BJ (cell line): ENCODE results near the gene P2RY12. TPM values are rescaled to one million over a fixed set of nuclear protein-coding genes. Genes with fewer than 3 reads are reported as not detected.

Source experiments
- CTCF ChIA-PET: fragments of 350-600 bp; formaldehyde crosslinking; extraction: SDS; loops from one replicate; lab custom pipeline; 2021; ENCODE audit warnings: antibody characterized with exemption, inconsistent platforms; lab: Yijun Ruan, JAX
- POLR2A ChIA-PET: fragments of 300-600 bp; sonication (Branson Sonifier 250); formaldehyde crosslinking; extraction: SDS; loops from one replicate; lab custom pipeline; 2021; ENCODE audit warnings: antibody characterized with exemption; lab: Charles Lee
- DNase-seq: peaks from one replicate; pipeline ENCODE4 v3.0.0-alpha.2; 2011; ENCODE audit warnings: low read depth
- H3K27me3 ChIP-seq: 2 replicates; pipeline ENCODE4 v1.6.0; 2011; ENCODE audit warnings: low read length; ENCODE audit not compliant: control insufficient read depth, insufficient read depth
- H3K36me3 ChIP-seq: 2 replicates; pipeline ENCODE4 v1.5.1; 2011; ENCODE audit warnings: low read length; ENCODE audit not compliant: control insufficient read depth, insufficient read depth
- H3K4me3 ChIP-seq: 2 replicates; pipeline ENCODE4 v1.5.1; 2011; ENCODE audit warnings: low read depth, mild to moderate bottlenecking, control low read depth, low read length
- CTCF ChIP-seq: IDR thresholded peaks from 2 replicates; pipeline ENCODE4 v1.5.1; 2011; ENCODE audit warnings: low read depth, mild to moderate bottlenecking, control low read depth, inconsistent platforms, low read length, moderate library complexity; ENCODE audit not compliant: insufficient read depth
- polyA plus RNA-seq: library from polyadenylated mRNA; depleted of rRNA; stranded (reverse); fragments of >200 nt; gene quantifications from 2 replicates; pipeline ENCODE4 v1.2.3, GENCODE V29; 2011

Gene P2RY12
- polyA plus RNA-seq, 1 experiment, result not detected

GRCh38 chr3:151367448-151367847, 17.1 kb downstream of the P2RY12 start:
- H3K36me3 ChIP-seq, result no peaks in the 10 kb centered on the region
- DNase-seq, result no peak
- no peaks in the 10 kb centered on the region for H3K27me3 ChIP-seq
- TF ChIP-seq CTCF, result no peak
- ChIA-PET POLR2A (no interaction called here), CTCF (no interaction called here)
- H3K4me3 ChIP-seq, result no peak overlapping the region

- Histone ChIP-seq H3K36me3 (no peaks in the 10 kb centered on the region), H3K27me3 (no peaks in the 10 kb centered on the region), H3K4me3 (no peak overlapping the region)
- ChIA-PET POLR2A (no interaction called here), CTCF (no interaction called here)
- DNase-seq, result no peak
- no peak for TF ChIP-seq CTCF
Observed at GRCh38 chr3:151366993-151367392, 17.6 kb downstream of the P2RY12 start.

- no peaks in the 10 kb centered on the region for H3K27me3 ChIP-seq
- H3K4me3 ChIP-seq, result no peak overlapping the region
- TF ChIP-seq CTCF, result no peak
- ChIA-PET CTCF (interaction anchor here (0.6 to 1.2 kb wide), 3 partner anchors 16 to 79 kb away, joined by 3 read pairs; no protein-coding TSS in a partner anchor), POLR2A (no interaction called here)
- H3K36me3 ChIP-seq, result no peaks in the 10 kb centered on the region
- no peak for DNase-seq
Observed at GRCh38 chr3:151362751-151363174, 21.8 kb downstream of the P2RY12 start.

- TF ChIP-seq CTCF, result no peak
- Histone ChIP-seq H3K36me3 (no peaks in the 10 kb centered on the region), H3K27me3 (no peaks in the 10 kb centered on the region), H3K4me3 (no peak overlapping the region)
- ChIA-PET POLR2A (interaction anchor here (0.6 kb wide), 2 partner anchors 48 to 812 kb away, joined by 3 read pairs; no protein-coding TSS in a partner anchor), CTCF (interaction anchor here (0.8 to 1.4 kb wide), 2 partner anchors 77 to 82 kb away, joined by 3 to 4 read pairs; no protein-coding TSS in a partner anchor)
- no peak for DNase-seq
Observed at GRCh38 chr3:151357463-151357850, 27.1 kb downstream of the P2RY12 start.

GRCh38 chr3:151356794-151357462, 27.6 kb downstream of the P2RY12 start:
- ChIA-PET CTCF (interaction anchor here (1.4 kb wide), 1 partner anchor 82 kb away, joined by 3 read pairs; no protein-coding TSS in a partner anchor), POLR2A (interaction anchor here (0.6 kb wide), 1 partner anchor 811 kb away, joined by 3 read pairs; no protein-coding TSS in a partner anchor)
- Histone ChIP-seq H3K36me3 (no peaks in the 10 kb centered on the region), H3K27me3 (no peaks in the 10 kb centered on the region), H3K4me3 (no peak overlapping the region)
- no peak for DNase-seq
- no peak for TF ChIP-seq CTCF
